Measurements from ENCODE around the gene APOL6.
"Not testable (repeated sequence)": the region's sequence is repeated elsewhere in the genome, so short reads cannot be mapped to it uniquely, and the experiment has no call there.

APOL6 gene

DNA sequence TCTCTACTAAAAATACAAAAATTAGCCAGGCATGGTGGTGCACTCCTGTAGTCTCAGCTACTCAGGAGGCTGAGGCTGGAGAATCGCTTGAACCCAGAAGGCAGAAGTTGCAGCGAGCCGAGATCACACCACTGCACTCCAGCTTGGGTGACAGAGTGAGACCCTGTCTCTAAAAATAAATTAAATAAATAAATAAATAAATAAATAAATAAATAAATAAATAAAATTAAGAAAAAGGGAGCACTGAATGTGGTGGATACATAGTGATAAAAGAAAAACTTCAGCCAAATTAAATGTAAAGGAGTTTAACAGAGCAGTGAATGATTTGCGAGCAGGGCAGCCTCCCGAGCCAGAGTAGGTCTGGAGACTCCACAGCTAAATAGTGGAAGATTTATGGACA lies 24.4 kb upstream of the APOL6 start:
- DNase-seq; H3K27ac ChIP-seq (ENCODE audit: insufficient read depth in 1 of 2, low read depth in 1 of 2, low read length in 2 of 2, poor library complexity in 1 of 2, severe bottlenecking in 2 of 2); H3K36me3 ChIP-seq (ENCODE audit: control insufficient read depth in 4 of 4, insufficient read depth in 4 of 4, low read length in 3 of 4); H3K4me3 ChIP-seq (ENCODE audit: control insufficient read depth in 1 of 7, extremely low read depth in 1 of 7, insufficient read depth in 4 of 7, low read depth in 2 of 7, low read length in 6 of 7); POLR2A ChIA-PET; H3K9me3 ChIP-seq (ENCODE audit: control extremely low read depth in 1 of 5, control insufficient read depth in 4 of 5, insufficient read depth in 2 of 5, low read depth in 1 of 5, low read length in 4 of 5): not testable (repeated sequence)
- CTCF ChIA-PET, result interaction anchor here (0.9 to 1.0 kb wide), 2 partner anchors 12 to 273 kb away, joined by 3 to 4 read pairs; no protein-coding TSS in a partner anchor
- H3K4me1 ChIP-seq (ENCODE audit: control extremely low read depth in 1 of 4, control insufficient read depth in 4 of 4, insufficient read depth in 4 of 4, low read length in 3 of 4), result peaks cover 0 to 11% (median 9%) of the 10 kb centered on the region in 4 experiments
- H3K27me3 ChIP-seq (replicated peaks in 2 of 5; ENCODE audit: control insufficient read depth in 4 of 5, insufficient read depth in 5 of 5, low read length in 4 of 5), result peaks cover 0 to 11% (median 5%) of the 10 kb centered on the region in 5 experiments
- 94% methylated on average over 2 of the region's 5 CpGs for WGBS (ENCODE audit: insufficient coverage)

GRCh38 chr22:35624547-35624946 lies 23.7 kb upstream of the APOL6 start:
- WGBS (ENCODE audit: insufficient coverage), result 96% methylated on average over 6 of the region's 6 CpGs
- Histone ChIP-seq H3K27ac (ENCODE audit: insufficient read depth in 1 of 2, low read depth in 1 of 2, low read length in 2 of 2, poor library complexity in 1 of 2, severe bottlenecking in 2 of 2) (no peak overlapping the region), H3K36me3 (ENCODE audit: control insufficient read depth in 4 of 4, insufficient read depth in 4 of 4, low read length in 3 of 4) (no peaks in the 10 kb centered on the region), H3K4me1 (ENCODE audit: control extremely low read depth in 1 of 4, control insufficient read depth in 4 of 4, insufficient read depth in 4 of 4, low read length in 3 of 4) (peaks cover 0 to 14% (median 13%) of the 10 kb centered on the region in 4 experiments), H3K27me3 (replicated peaks in 2 of 5; ENCODE audit: control insufficient read depth in 4 of 5, insufficient read depth in 5 of 5, low read length in 4 of 5) (peaks cover 0 to 12% (median 4%) of the 10 kb centered on the region in 5 experiments), H3K9me3 (ENCODE audit: control extremely low read depth in 1 of 5, control insufficient read depth in 4 of 5, insufficient read depth in 2 of 5, low read depth in 1 of 5, low read length in 4 of 5) (no peaks in the 10 kb centered on the region), H3K4me3 (ENCODE audit: control insufficient read depth in 1 of 7, extremely low read depth in 1 of 7, insufficient read depth in 4 of 7, low read depth in 2 of 7, low read length in 6 of 7) (no peak overlapping the region)
- no peak for DNase-seq
- POLR2A ChIA-PET, result no interaction called here
- CTCF ChIA-PET, result interaction anchor here (1.4 kb wide), 1 partner anchor 21 kb away, joined by 3 read pairs; no protein-coding TSS in a partner anchor

DNA sequence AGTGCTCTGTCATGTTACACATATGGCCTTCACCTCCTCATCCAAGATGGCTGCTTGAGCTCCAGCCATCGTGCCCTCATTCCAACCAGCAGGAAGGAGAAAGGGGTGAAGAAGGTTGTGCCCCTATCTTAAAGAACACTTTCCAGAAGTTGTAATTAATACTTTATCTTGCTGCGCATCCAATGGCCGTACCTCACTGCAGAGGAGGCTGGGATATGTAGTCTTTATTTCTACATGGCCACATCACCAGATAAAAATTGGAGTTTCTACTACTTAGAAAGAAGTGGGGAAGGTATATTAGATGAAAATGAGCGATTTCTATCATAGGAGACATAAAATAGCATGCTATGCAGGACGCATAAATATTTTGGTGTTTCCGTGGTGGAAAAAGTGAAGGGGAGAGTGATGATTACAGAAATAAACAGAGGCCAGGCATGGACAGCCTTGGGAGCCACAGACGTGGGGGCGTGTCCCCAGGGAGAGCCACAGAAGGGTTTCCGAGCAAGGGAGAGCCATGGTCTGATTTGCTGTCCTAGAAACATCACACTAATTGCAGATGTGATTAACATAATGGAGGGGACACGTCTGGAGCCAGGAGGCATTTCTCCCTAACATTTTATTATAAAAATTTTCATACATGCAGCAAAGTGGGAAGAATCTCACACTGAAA lies 22.3 kb upstream of the APOL6 start:
- no peak overlapping the region for H3K27ac ChIP-seq (ENCODE audit: insufficient read depth in 1 of 2, low read depth in 1 of 2, low read length in 2 of 2, poor library complexity in 1 of 2, severe bottlenecking in 2 of 2)
- WGBS (ENCODE audit: insufficient coverage), result 76% methylated on average over 5 of the region's 10 CpGs
- peaks cover 0 to 19% (median 17%) of the 10 kb centered on the region in 4 experiments for H3K4me1 ChIP-seq (ENCODE audit: control extremely low read depth in 1 of 4, control insufficient read depth in 4 of 4, insufficient read depth in 4 of 4, low read length in 3 of 4)
- ChIA-PET POLR2A (no interaction called here), CTCF (interaction anchor here (1.0 to 6.2 kb wide), 6 partner anchors 8 to 294 kb away, joined by 3 to 55 read pairs (median 4); partner anchors contain the start of gene MB)
- peaks cover 0 to 12% (median 4%) of the 10 kb centered on the region in 5 experiments for H3K27me3 ChIP-seq (replicated peaks in 2 of 5; ENCODE audit: control insufficient read depth in 4 of 5, insufficient read depth in 5 of 5, low read length in 4 of 5)
- DNase-seq, result no peak
- H3K4me3 ChIP-seq (ENCODE audit: control insufficient read depth in 1 of 7, extremely low read depth in 1 of 7, insufficient read depth in 4 of 7, low read depth in 2 of 7, low read length in 6 of 7), result no peak overlapping the region
- H3K36me3 ChIP-seq (ENCODE audit: control insufficient read depth in 4 of 4, insufficient read depth in 4 of 4, low read length in 3 of 4), result no peaks in the 10 kb centered on the region
- no peaks in the 10 kb centered on the region for H3K9me3 ChIP-seq (ENCODE audit: control extremely low read depth in 1 of 5, control insufficient read depth in 4 of 5, insufficient read depth in 2 of 5, low read depth in 1 of 5, low read length in 4 of 5)

- 0% methylated on average over 14 of the region's 21 CpGs for WGBS (ENCODE audit: insufficient coverage)
- peak; percentile 60 to 70 (median 67) for DNase-seq
- H3K4me3 ChIP-seq (ENCODE audit: control insufficient read depth in 1 of 7, extremely low read depth in 1 of 7, insufficient read depth in 4 of 7, low read depth in 2 of 7, low read length in 6 of 7), result peak overlapping the region; percentile 38 to 87 (median 72)
- H3K36me3 ChIP-seq (ENCODE audit: control insufficient read depth in 4 of 4, insufficient read depth in 4 of 4, low read length in 3 of 4), result no peaks in the 10 kb centered on the region
- H3K27ac ChIP-seq (ENCODE audit: insufficient read depth in 1 of 2, low read depth in 1 of 2, low read length in 2 of 2, poor library complexity in 1 of 2, severe bottlenecking in 2 of 2), result no peak overlapping the region
- H3K9me3 ChIP-seq (ENCODE audit: control extremely low read depth in 1 of 5, control insufficient read depth in 4 of 5, insufficient read depth in 2 of 5, low read depth in 1 of 5, low read length in 4 of 5), result no peaks in the 10 kb centered on the region
- CTCF ChIA-PET, result interaction anchor here (0.8 to 6.2 kb wide), 20 partner anchors 10 to 497 kb away, joined by 3 to 55 read pairs (median 4); partner anchors contain the start of gene MB
- peaks cover 0 to 12% (median 4%) of the 10 kb centered on the region in 5 experiments for H3K27me3 ChIP-seq (replicated peaks in 2 of 5; ENCODE audit: control insufficient read depth in 4 of 5, insufficient read depth in 5 of 5, low read length in 4 of 5)
- H3K4me1 ChIP-seq (ENCODE audit: control extremely low read depth in 1 of 4, control insufficient read depth in 4 of 4, insufficient read depth in 4 of 4, low read length in 3 of 4), result peaks cover 0 to 19% (median 17%) of the 10 kb centered on the region in 4 experiments
- POLR2A ChIA-PET, result no interaction called here
Measured at GRCh38 chr22:35627267-35628041, 20.8 kb upstream of the APOL6 start.

GRCh38 chr22:35628732-35629131 lies 19.5 kb upstream of the APOL6 start:
- ChIA-PET POLR2A (no interaction called here), CTCF (interaction anchor here (1.0 to 6.2 kb wide), 3 partner anchors 196 to 291 kb away, joined by 3 to 55 read pairs (median 6); no protein-coding TSS in a partner anchor)
- H3K4me3 ChIP-seq (ENCODE audit: control insufficient read depth in 1 of 7, extremely low read depth in 1 of 7, insufficient read depth in 4 of 7, low read depth in 2 of 7, low read length in 6 of 7), result no peak overlapping the region
- H3K27ac ChIP-seq (ENCODE audit: insufficient read depth in 1 of 2, low read depth in 1 of 2, low read length in 2 of 2, poor library complexity in 1 of 2, severe bottlenecking in 2 of 2), result no peak overlapping the region
- no peaks in the 10 kb centered on the region for H3K9me3 ChIP-seq (ENCODE audit: control extremely low read depth in 1 of 5, control insufficient read depth in 4 of 5, insufficient read depth in 2 of 5, low read depth in 1 of 5, low read length in 4 of 5)
- peaks cover 0 to 12% (median 4%) of the 10 kb centered on the region in 5 experiments for H3K27me3 ChIP-seq (replicated peaks in 2 of 5; ENCODE audit: control insufficient read depth in 4 of 5, insufficient read depth in 5 of 5, low read length in 4 of 5)
- no peak for DNase-seq
- no peaks in the 10 kb centered on the region for H3K36me3 ChIP-seq (ENCODE audit: control insufficient read depth in 4 of 4, insufficient read depth in 4 of 4, low read length in 3 of 4)
- WGBS (ENCODE audit: insufficient coverage), result 100% methylated on average over 2 of the region's 3 CpGs
- peaks cover 0 to 19% (median 16%) of the 10 kb centered on the region in 4 experiments for H3K4me1 ChIP-seq (ENCODE audit: control extremely low read depth in 1 of 4, control insufficient read depth in 4 of 4, insufficient read depth in 4 of 4, low read length in 3 of 4)

- Histone ChIP-seq H3K27me3 (replicated peaks in 2 of 5; ENCODE audit: control insufficient read depth in 4 of 5, insufficient read depth in 5 of 5, low read length in 4 of 5) (peaks cover 0 to 11% (median 4%) of the 10 kb centered on the region in 5 experiments), H3K4me1 (ENCODE audit: control extremely low read depth in 1 of 4, control insufficient read depth in 4 of 4, insufficient read depth in 4 of 4, low read length in 3 of 4) (peaks cover 0 to 19% (median 16%) of the 10 kb centered on the region in 4 experiments), H3K4me3 (ENCODE audit: control insufficient read depth in 1 of 7, extremely low read depth in 1 of 7, insufficient read depth in 4 of 7, low read depth in 2 of 7, low read length in 6 of 7) (no peak overlapping the region), H3K9me3 (ENCODE audit: control extremely low read depth in 1 of 5, control insufficient read depth in 4 of 5, insufficient read depth in 2 of 5, low read depth in 1 of 5, low read length in 4 of 5) (no peaks in the 10 kb centered on the region), H3K36me3 (ENCODE audit: control insufficient read depth in 4 of 4, insufficient read depth in 4 of 4, low read length in 3 of 4) (no peaks in the 10 kb centered on the region), H3K27ac (ENCODE audit: insufficient read depth in 1 of 2, low read depth in 1 of 2, low read length in 2 of 2, poor library complexity in 1 of 2, severe bottlenecking in 2 of 2) (no peak overlapping the region)
- peak; percentile 77 to 96 (median 95) for DNase-seq
- ChIA-PET CTCF (interaction anchor here (1.0 to 6.2 kb wide), 6 partner anchors 9 to 290 kb away, joined by 3 to 55 read pairs (median 5); no protein-coding TSS in a partner anchor), POLR2A (no interaction called here)
- 49% methylated on average over 7 of the region's 9 CpGs for WGBS (ENCODE audit: insufficient coverage)
Measured at GRCh38 chr22:35629406-35630216, 18.6 kb upstream of the APOL6 start.

Data from common myeloid progenitor, CD34-positive (primary cell).